Testis (tissue), 2 donors: ENCODE data around the gene DGKH.

Source experiments
- CTCF ChIP-seq, 3 experiments: fragments of 450-650 bp in 2 of 3; fragments of 200-600 bp in 1 of 3; sonication (generic) in 1 of 3; IDR thresholded peaks; one replicate each; pipeline ENCODE4 v1.5.1; 2016 to 2019; ENCODE audit warnings: antibody characterized with exemption in 3 of 3, mild to moderate bottlenecking in 2 of 3, moderate library complexity in 1 of 3
- POLR2A ChIP-seq: fragments of 450-650 bp; IDR thresholded peaks from one replicate; pipeline ENCODE4 v1.6.1; 2017; ENCODE audit warnings: antibody characterized with exemption, mild to moderate bottlenecking, moderate library complexity

DNA sequence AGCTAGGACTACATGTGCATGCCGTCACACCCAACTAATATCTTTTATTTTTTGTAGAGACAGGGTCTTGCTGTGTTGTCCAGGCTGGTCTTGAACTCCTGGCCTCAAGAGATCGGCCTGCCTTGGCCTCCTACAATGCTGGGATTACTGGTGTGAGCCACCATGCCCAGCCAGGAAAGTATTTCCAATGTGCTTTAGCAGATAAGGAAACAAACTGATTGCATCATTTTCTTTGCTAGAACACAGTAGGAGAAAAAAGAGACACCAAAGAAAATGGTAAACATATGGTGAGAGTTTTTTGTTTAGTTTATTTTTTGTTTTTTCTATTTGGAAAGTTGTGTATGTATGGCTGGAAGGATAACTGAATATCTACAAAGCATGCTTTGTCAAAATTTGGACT, 176.6 kb downstream of the DGKH start:
- TF ChIP-seq CTCF (IDR thresholded peaks at IDR 0.05), result no peak
- TF ChIP-seq POLR2A, result no peak
